IPS-20b (cell line): Measurements from ENCODE around the gene THOC3.
"Not testable (repeated sequence)": the region's sequence is repeated elsewhere in the genome, so short reads cannot be mapped to it uniquely, and the experiment has no call there.

Experiments
- H3K27ac ChIP-seq: one replicate; pipeline ENCODE4 v1.5.1; 2013; ENCODE audit warnings: low read length
- H3K27me3 ChIP-seq: 2 replicates; pipeline ENCODE4 v1.6.1; 2013; ENCODE audit warnings: mild to moderate bottlenecking, low read length, inconsistent platforms; ENCODE audit not compliant: insufficient read depth
- H3K36me3 ChIP-seq: 2 replicates; pipeline ENCODE4 v1.6.1; 2013; ENCODE audit warnings: low read depth, mild to moderate bottlenecking, inconsistent platforms, low read length, moderate library complexity; ENCODE audit not compliant: insufficient read depth
- H3K4me1 ChIP-seq: 2 replicates; pipeline ENCODE4 v1.6.1; 2013; ENCODE audit warnings: mild to moderate bottlenecking, control low read depth, inconsistent platforms, low read length, moderate library complexity; ENCODE audit not compliant: insufficient read depth
- H3K4me3 ChIP-seq: 2 replicates; pipeline ENCODE4 v1.5.1; 2013; ENCODE audit warnings: mild to moderate bottlenecking, low read length, inconsistent platforms
- H3K9ac ChIP-seq: 2 replicates; pipeline ENCODE4 v1.6.1; 2013; ENCODE audit warnings: low read depth, mild to moderate bottlenecking, inconsistent platforms, low read length, moderate library complexity
- H3K9me3 ChIP-seq: 2 replicates; pipeline ENCODE4 v1.6.1; 2013; ENCODE audit warnings: mild to moderate bottlenecking, low read depth, low read length, inconsistent platforms; ENCODE audit not compliant: insufficient read depth

The THOC3 gene

DNA sequence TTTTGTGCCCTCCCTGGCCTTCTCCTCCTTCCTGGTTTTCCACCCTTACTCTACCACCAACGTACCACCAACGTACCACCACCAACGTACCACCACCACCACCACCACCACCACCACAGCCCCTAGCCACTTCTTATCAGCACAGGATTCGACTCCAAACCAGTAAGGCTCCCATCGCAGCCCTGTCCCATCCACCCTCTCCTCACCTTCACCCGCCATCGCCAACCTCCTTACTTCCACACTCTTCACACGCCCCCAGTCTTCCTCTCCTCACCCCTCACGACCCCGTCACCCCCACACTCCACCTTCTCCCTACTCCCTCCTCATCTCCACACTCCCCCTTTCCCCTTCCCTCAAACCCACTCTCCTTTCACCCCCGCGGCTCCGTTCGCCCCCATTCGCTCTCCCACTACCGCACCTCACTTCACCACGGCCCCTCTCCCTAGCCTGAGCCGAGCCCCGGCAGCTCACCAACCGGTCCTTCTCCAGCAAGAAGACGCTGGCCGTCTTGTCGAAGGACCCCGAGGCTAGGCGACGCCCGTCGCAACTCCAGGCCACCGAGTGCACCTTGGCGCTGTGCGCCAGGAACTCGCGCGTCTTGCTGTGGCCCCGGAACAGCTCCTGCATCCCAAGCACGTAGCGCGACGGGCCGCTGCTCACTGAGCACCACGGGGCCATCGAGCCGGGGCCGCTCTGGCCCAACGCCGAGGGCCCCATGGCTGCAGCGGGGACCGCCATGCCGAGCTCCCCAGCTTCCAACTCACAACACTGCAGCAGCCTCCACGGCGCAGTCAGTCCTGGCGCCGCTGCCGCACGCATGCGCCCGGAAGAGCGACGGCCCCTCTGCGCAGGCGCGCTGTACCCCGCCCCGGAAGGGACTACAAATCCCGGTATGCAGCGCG is at the start of gene THOC3:
TSS of gene THOC3 (minus strand) at position 845 of the 902 bp plus-strand sequence. CDS start at position 738, 107 bp downstream.
- not testable (repeated sequence) for H3K27ac ChIP-seq, H3K4me1 ChIP-seq, H3K27me3 ChIP-seq, H3K36me3 ChIP-seq, H3K9me3 ChIP-seq
- Histone ChIP-seq H3K4me3 (peak within 1 kb of the TSS; percentile 69; the same call in 1 of the 2 replicates), H3K9ac (peak within 1 kb of the TSS; percentile 77; the same call in 1 of the 2 replicates)

GRCh38 chr5:176017324-176017723 is 49.2 kb upstream of the THOC3 start:
- H3K9ac ChIP-seq, H3K4me1 ChIP-seq, H3K9me3 ChIP-seq, H3K27me3 ChIP-seq, H3K36me3 ChIP-seq, H3K4me3 ChIP-seq, H3K27ac ChIP-seq: not testable (repeated sequence)

GRCh38 chr5:176014360-176014759 is 46.2 kb upstream of the THOC3 start:
- not testable (repeated sequence) for H3K36me3 ChIP-seq, H3K27me3 ChIP-seq, H3K9me3 ChIP-seq, H3K4me3 ChIP-seq, H3K27ac ChIP-seq, H3K4me1 ChIP-seq, H3K9ac ChIP-seq

DNA sequence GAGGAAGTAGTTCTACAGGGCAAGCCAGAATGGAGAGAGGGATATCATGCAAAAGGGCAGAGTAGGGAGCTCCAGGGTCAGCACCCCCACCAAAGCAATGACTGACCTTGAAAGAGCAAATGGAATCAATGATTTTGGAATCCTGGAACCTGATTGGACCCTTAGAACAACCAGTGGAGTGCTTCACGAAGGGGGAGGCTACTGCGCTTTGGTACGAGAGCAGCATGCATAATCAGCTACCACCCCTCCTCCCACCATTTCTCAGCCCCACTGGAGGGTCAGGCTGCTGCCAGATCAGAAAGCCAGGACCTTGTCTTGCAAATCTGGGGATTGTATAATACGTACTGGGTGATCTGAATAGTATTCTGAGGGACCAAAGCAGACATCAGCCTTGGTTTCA is 43.0 kb upstream of the THOC3 start:
- H3K27ac ChIP-seq, H3K9ac ChIP-seq, H3K4me3 ChIP-seq, H3K36me3 ChIP-seq, H3K9me3 ChIP-seq, H3K4me1 ChIP-seq, H3K27me3 ChIP-seq: not testable (repeated sequence)

DNA sequence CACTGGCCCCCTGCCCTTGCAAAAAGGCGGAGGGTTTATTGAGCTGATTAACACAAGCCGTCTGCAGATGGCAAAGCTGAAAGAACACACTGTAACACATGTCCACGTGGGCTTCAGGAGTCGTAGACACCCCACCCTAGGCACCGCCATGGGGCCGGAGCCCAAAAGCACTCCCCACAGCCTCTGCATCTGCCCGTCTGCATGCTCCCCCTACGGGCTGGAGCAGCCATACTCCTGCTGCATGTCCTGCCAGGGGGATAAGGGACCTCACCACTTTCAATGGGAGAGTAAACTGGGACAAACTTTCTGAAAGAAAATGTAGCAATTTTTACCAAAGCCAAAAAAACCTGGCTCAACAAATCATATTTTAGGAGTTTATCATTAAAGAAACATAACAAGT is 42.1 kb upstream of the THOC3 start:
- not testable (repeated sequence) for H3K27ac ChIP-seq, H3K4me3 ChIP-seq, H3K9me3 ChIP-seq, H3K4me1 ChIP-seq, H3K27me3 ChIP-seq, H3K9ac ChIP-seq, H3K36me3 ChIP-seq

GRCh38 chr5:176007220-176007619 is 39.1 kb upstream of the THOC3 start:
- H3K36me3 ChIP-seq, result not testable (repeated sequence)

DNA sequence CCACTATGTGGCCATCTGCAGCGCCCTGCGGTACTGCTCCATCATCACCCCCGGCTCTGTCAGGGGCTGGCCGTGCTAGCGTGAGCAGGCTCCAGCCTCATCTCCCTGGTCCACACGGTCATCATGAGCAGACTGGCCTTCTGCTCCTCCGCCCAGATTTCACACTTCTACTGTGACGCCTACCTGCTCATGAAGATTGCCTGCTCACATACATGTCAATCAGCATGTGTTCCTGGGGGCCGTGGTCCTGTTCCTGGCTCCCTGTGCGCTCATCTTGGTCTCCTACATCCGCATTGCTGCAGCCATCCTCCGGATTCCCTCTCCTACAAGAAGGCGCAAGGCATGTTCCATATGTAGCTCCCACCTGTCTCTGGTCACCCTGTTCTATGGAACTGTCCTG is 38.7 kb upstream of the THOC3 start:
- H3K27me3 ChIP-seq, H3K9me3 ChIP-seq, H3K36me3 ChIP-seq, H3K9ac ChIP-seq, H3K4me3 ChIP-seq, H3K27ac ChIP-seq, H3K4me1 ChIP-seq: not testable (repeated sequence)

More at GRCh38 chr5:176007220-176007619, 39.1 kb upstream of the THOC3 start:
- H3K27me3 ChIP-seq, H3K9ac ChIP-seq, H3K4me3 ChIP-seq, H3K4me1 ChIP-seq, H3K9me3 ChIP-seq, H3K27ac ChIP-seq: not testable (repeated sequence)

GRCh38 chr5:175997979-175998378 is 29.9 kb upstream of the THOC3 start:
- not testable (repeated sequence) for H3K4me1 ChIP-seq, H3K27ac ChIP-seq, H3K9ac ChIP-seq, H3K4me3 ChIP-seq, H3K9me3 ChIP-seq, H3K27me3 ChIP-seq, H3K36me3 ChIP-seq

DNA sequence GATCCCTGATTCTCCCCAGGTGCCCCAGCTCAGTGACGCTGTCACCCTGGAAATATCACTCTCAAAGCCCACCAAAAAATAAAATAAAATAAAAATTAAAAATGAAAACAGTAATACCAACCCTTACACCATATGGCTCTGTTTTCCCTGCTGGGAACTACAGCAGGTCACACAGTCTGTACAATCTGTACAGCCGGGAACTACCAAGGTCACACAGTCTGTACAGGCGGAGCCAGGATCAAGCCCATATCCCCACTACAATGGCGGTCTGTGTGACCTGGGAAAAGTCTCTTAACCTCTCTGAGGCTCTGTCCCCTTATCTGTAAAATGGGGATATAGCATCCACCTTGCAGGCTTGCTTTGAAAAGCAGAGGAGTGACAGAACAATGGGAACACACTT is 29.4 kb upstream of the THOC3 start:
- not testable (repeated sequence) for H3K4me3 ChIP-seq, H3K4me1 ChIP-seq, H3K27me3 ChIP-seq, H3K27ac ChIP-seq, H3K9ac ChIP-seq, H3K36me3 ChIP-seq, H3K9me3 ChIP-seq

DNA sequence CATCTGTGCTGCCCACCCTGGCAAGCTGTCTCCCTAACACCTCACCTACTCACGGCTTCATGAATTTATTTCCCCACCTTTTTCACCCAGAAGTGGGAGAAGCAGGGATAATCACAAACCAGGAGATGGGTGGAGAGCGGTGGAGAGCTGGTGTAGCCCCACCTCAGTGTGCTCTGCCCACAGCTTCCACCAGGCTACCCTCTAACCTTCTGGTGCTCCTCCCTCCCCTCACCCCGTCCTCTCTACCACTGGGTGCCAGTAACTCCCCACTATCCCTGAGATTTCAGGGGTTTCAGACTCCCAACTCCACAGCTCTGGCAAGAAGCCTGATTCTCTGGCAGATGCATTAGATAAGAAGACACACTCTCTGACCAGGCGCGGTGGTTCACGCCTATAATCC is 28.7 kb upstream of the THOC3 start:
- H3K27ac ChIP-seq, H3K4me1 ChIP-seq, H3K27me3 ChIP-seq, H3K9me3 ChIP-seq, H3K4me3 ChIP-seq, H3K9ac ChIP-seq, H3K36me3 ChIP-seq: not testable (repeated sequence)

GRCh38 chr5:175995506-175995905 is 27.4 kb upstream of the THOC3 start:
- H3K27me3 ChIP-seq, result not testable (repeated sequence)

GRCh38 chr5:175979371-175979995 is 11.4 kb upstream of the THOC3 start:
- not testable (repeated sequence) for H3K9me3 ChIP-seq, H3K36me3 ChIP-seq, H3K9ac ChIP-seq, H3K4me1 ChIP-seq, H3K4me3 ChIP-seq, H3K27me3 ChIP-seq, H3K27ac ChIP-seq

More at GRCh38 chr5:175995506-175995905, 27.4 kb upstream of the THOC3 start:
- not testable (repeated sequence) for H3K36me3 ChIP-seq, H3K9ac ChIP-seq, H3K9me3 ChIP-seq, H3K4me3 ChIP-seq, H3K27ac ChIP-seq, H3K4me1 ChIP-seq
